Liver (tissue), 9 donors: ENCODE data around the gene AP1M2. TPM values are rescaled to one million over a fixed set of nuclear protein-coding genes. Genes with fewer than 3 reads are reported as not detected.

Source experiments
- DNase-seq: peaks from one replicate; pipeline ENCODE4 v3.0.0-alpha.2; 2017; ENCODE audit warnings: low spot score
- H3K27ac ChIP-seq, 2 donors: one replicate each; pipeline ENCODE4 v1.7.0; 2013; ENCODE audit warnings: inconsistent platforms in 2 of 2, low read length in 2 of 2, control low read depth in 1 of 2, low read depth in 1 of 2, mild to moderate bottlenecking in 1 of 2
- H3K27me3 ChIP-seq, 4 donors: one replicate each; pipeline versions ENCODE4 v1.6.1 to v1.7.0; 2013; ENCODE audit warnings: low read length in 3 of 4, inconsistent platforms in 1 of 4, mild to moderate bottlenecking in 1 of 4, moderate library complexity in 1 of 4; ENCODE audit not compliant: control insufficient read depth in 4 of 4, insufficient read depth in 4 of 4
- H3K36me3 ChIP-seq, 4 donors: one replicate each; pipeline versions ENCODE4 v1.6.1 to v1.7.0; 2013; ENCODE audit warnings: low read length in 3 of 4, mild to moderate bottlenecking in 3 of 4, low read depth in 1 of 4, moderate library complexity in 1 of 4; ENCODE audit not compliant: control insufficient read depth in 4 of 4, insufficient read depth in 3 of 4
- H3K4me1 ChIP-seq, 4 donors: one replicate each; pipeline versions ENCODE4 v1.6.1 to v1.7.0; 2013; ENCODE audit warnings: low read length in 3 of 4, mild to moderate bottlenecking in 3 of 4, moderate library complexity in 1 of 4; ENCODE audit not compliant: control insufficient read depth in 4 of 4, insufficient read depth in 4 of 4
- H3K4me3 ChIP-seq, 3 donors: one replicate each; pipeline versions ENCODE4 v1.6.1 to v1.7.0; 2013; ENCODE audit warnings: low read length in 3 of 3, control low read depth in 1 of 3, low read depth in 1 of 3, mild to moderate bottlenecking in 1 of 3
- H3K9ac ChIP-seq, 2 donors: one replicate each; pipeline ENCODE4 v1.7.0; 2013; ENCODE audit warnings: low read length in 2 of 2, mild to moderate bottlenecking in 2 of 2, moderate library complexity in 2 of 2, control low read depth in 1 of 2, low read depth in 1 of 2
- H3K9me3 ChIP-seq, 4 donors: one replicate each; pipeline versions ENCODE4 v1.6.1 to v1.7.0; 2013; ENCODE audit warnings: low read length in 3 of 4; ENCODE audit not compliant: control insufficient read depth in 4 of 4
- EGR1 ChIP-seq, 2 donors: IDR thresholded peaks; 2 replicates each; pipeline ENCODE4 v1.6.1; 2016 to 2018; ENCODE audit warnings: antibody characterized with exemption in 2 of 2, low read depth in 2 of 2
- FOXA1 ChIP-seq: IDR thresholded peaks from 2 replicates; pipeline ENCODE4 v1.6.1; 2016; ENCODE audit warnings: antibody characterized with exemption
- FOXA2 ChIP-seq: IDR thresholded peaks from 2 replicates; pipeline ENCODE4 v1.6.1; 2016; ENCODE audit warnings: antibody characterized with exemption
- GABPA ChIP-seq, 2 donors: IDR thresholded peaks in 1 of 2; conservative IDR thresholded peaks in 1 of 2; 2 replicates each; pipeline ENCODE4 v1.6.1; 2016; ENCODE audit warnings: antibody characterized with exemption in 2 of 2, mild to moderate bottlenecking in 1 of 2, moderate library complexity in 1 of 2
- HNF4A ChIP-seq, 2 donors: conservative IDR thresholded peaks; 2 replicates each; pipeline ENCODE4 v1.6.1; 2016; ENCODE audit warnings: antibody characterized with exemption in 2 of 2, mild to moderate bottlenecking in 2 of 2
- HNF4G ChIP-seq: IDR thresholded peaks from 2 replicates; pipeline ENCODE4 v1.6.1; 2016; ENCODE audit warnings: antibody characterized with exemption
- JUND ChIP-seq, 2 donors: IDR thresholded peaks; 2 replicates each; pipeline ENCODE4 v1.6.1; 2016; ENCODE audit warnings: antibody characterized with exemption in 2 of 2
- NR2F2 ChIP-seq: IDR thresholded peaks from 2 replicates; pipeline ENCODE4 v1.6.1; 2016; ENCODE audit warnings: antibody characterized with exemption
- RAD21 ChIP-seq, 2 donors: IDR thresholded peaks; 2 replicates each; pipeline ENCODE4 v1.6.1; 2016; ENCODE audit warnings: antibody characterized with exemption in 2 of 2, mild to moderate bottlenecking in 2 of 2
- REST ChIP-seq: IDR thresholded peaks from 2 replicates; pipeline ENCODE4 v1.6.1; 2016; ENCODE audit warnings: antibody characterized with exemption, mild to moderate bottlenecking
- RXRA ChIP-seq, 2 donors: IDR thresholded peaks; 2 replicates each; pipeline ENCODE4 v1.6.1; 2017 to 2018; ENCODE audit warnings: antibody characterized with exemption in 2 of 2, mild to moderate bottlenecking in 1 of 2
- SP1 ChIP-seq: IDR thresholded peaks from 2 replicates; pipeline ENCODE4 v1.6.1; 2018; ENCODE audit warnings: antibody characterized with exemption, mild to moderate bottlenecking
- TAF1 ChIP-seq: conservative IDR thresholded peaks from 2 replicates; pipeline ENCODE4 v1.6.1; 2016; ENCODE audit warnings: antibody characterized with exemption, mild to moderate bottlenecking
- YY1 ChIP-seq: IDR thresholded peaks from 2 replicates; pipeline ENCODE4 v1.6.1; 2016; ENCODE audit warnings: antibody characterized with exemption, mild to moderate bottlenecking
- WGBS: extraction: QIAGEN DNeasy Blood & Tissue Kit; methylation state at CpG from one replicate; pipeline ENCODE4 v1.1.7; 2013; 5-methylcytosine and 5-hydroxymethylcytosine counted together
- polyA plus RNA-seq, 2 donors: library from polyadenylated mRNA; stranded (reverse) in 1 of 2; unstranded in 1 of 2; fragments of 200-250 nt in 1 of 2; fragments of >200 nt in 1 of 2; fragmentation: Nextera tagmentation in 1 of 2; extraction: Ambion mirVana in 1 of 2; gene quantifications; one replicate each; pipeline versions ENCODE4 v1.2.1 to v1.2.3, GENCODE V29; 2013 to 2015
- total RNA-seq, 2 donors: library from RNA; depleted of rRNA; stranded (reverse); fragments of >200 nt; gene quantifications; one replicate each; pipeline ENCODE4 v1.2.3, GENCODE V29; 2014
- TF ChIP-seq, protein P1 (sequence below): fragments of 150-350 bp; IDR thresholded peaks from 2 replicates; pipeline ENCODE4 v1.5.1; 2017; ENCODE audit warnings: improper control_type of control experiment, low read depth, low read length; ENCODE audit not compliant: missing input control
- TF ChIP-seq, protein P2 (sequence below): IDR thresholded peaks from 2 replicates; pipeline ENCODE4 v1.6.1; 2016; ENCODE audit warnings: antibody characterized with exemption
- TF ChIP-seq, protein P3 (sequence below): IDR thresholded peaks from 2 replicates; pipeline ENCODE4 v1.6.1; 2016; ENCODE audit warnings: antibody characterized with exemption
- TF ChIP-seq, protein P4 (sequence below): IDR thresholded peaks from 2 replicates; pipeline ENCODE4 v1.6.1; 2016; ENCODE audit warnings: antibody characterized with exemption
- donor health status: healthy.
- donor health status: healthy.
- donor health status: healthy.
- donor health status: healthy.
- donor health status: healthy.

Gene AP1M2
- total and polyA plus RNA-seq, 4 donors: 0.42 to 1.3 (median 0.70) TPM

- WGBS: 82% methylated on average over 13 of the region's 13 CpGs
- no peak overlapping the region for H3K4me3 ChIP-seq
- peaks cover 0 to 3% (median 0%) of the 10 kb centered on the region in 4 donors for H3K27me3 ChIP-seq
- no peaks in the 10 kb centered on the region for H3K9me3 ChIP-seq
- H3K9ac ChIP-seq: no peak overlapping the region
- H3K27ac ChIP-seq: no peak overlapping the region
- TF ChIP-seq, protein P1, sequence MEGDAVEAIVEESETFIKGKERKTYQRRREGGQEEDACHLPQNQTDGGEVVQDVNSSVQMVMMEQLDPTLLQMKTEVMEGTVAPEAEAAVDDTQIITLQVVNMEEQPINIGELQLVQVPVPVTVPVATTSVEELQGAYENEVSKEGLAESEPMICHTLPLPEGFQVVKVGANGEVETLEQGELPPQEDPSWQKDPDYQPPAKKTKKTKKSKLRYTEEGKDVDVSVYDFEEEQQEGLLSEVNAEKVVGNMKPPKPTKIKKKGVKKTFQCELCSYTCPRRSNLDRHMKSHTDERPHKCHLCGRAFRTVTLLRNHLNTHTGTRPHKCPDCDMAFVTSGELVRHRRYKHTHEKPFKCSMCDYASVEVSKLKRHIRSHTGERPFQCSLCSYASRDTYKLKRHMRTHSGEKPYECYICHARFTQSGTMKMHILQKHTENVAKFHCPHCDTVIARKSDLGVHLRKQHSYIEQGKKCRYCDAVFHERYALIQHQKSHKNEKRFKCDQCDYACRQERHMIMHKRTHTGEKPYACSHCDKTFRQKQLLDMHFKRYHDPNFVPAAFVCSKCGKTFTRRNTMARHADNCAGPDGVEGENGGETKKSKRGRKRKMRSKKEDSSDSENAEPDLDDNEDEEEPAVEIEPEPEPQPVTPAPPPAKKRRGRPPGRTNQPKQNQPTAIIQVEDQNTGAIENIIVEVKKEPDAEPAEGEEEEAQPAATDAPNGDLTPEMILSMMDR: no peak
- TF ChIP-seq HNF4G (no peak), RXRA (IDR thresholded peaks at IDR 0.05) (no peak)
- no peak for DNase-seq
- peaks cover 0 to 5% (median 2%) of the 10 kb centered on the region in 4 donors for H3K4me1 ChIP-seq
- no peaks in the 10 kb centered on the region for H3K36me3 ChIP-seq
Observed at GRCh38 chr19:10582091-10582490, 5.0 kb downstream of the AP1M2 start.

DNA sequence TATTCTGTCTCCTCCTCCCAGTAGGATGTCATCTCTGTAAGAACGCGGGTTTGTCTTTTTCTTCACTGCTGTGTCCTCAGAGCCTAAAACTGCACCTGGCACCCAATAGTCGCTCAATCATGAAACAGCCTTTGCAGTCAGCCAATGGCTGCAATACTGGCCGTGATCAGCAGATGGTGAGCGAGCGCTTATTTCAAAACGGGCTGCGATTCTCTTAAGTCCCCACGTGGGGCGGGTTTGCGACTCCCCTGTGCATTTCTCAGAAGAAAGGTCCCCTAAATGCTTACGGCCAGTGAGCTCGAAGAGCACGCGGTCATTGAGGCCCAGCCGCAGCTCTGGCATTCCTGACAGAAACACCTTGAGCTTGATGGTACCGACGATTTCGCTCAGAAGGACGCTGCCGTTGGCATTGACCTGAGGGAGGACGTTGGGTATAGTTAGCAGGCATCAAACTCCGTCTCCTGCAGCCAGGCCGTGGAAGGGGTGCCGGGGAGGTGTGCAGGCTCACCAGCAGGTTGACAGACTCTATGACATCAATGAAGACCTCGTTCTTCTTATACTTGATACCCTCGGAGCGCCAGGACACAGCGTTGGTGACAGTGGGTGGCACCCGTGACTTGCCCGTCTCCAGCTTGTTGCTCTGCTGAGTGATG lies 6.0 kb downstream of the AP1M2 start:
- H3K36me3 ChIP-seq: no peaks in the 10 kb centered on the region
- peak; percentile 88 for DNase-seq
- no peak overlapping the region for H3K4me3 ChIP-seq
- H3K27ac ChIP-seq: no peak overlapping the region
- H3K27me3 ChIP-seq: no peaks in the 10 kb centered on the region
- H3K4me1 ChIP-seq: peaks cover 0 to 5% (median 2%) of the 10 kb centered on the region in 4 donors
- no peak for TF ChIP-seq YY1
- no peak for TF ChIP-seq JUND (IDR thresholded peaks at IDR 0.05)
- TF ChIP-seq EGR1 (IDR thresholded peaks at IDR 0.05; ENCODE audit: low read depth in 2 of 2): no peak
- TF ChIP-seq RXRA (IDR thresholded peaks at IDR 0.05): peak in 1 of 2 donors; percentile 30
- no peak for TF ChIP-seq SP1
- no peak for TF ChIP-seq FOXA1
- TF ChIP-seq RAD21 (IDR thresholded peaks at IDR 0.05): peak; percentile 98 to 99
- TF ChIP-seq, protein P2, sequence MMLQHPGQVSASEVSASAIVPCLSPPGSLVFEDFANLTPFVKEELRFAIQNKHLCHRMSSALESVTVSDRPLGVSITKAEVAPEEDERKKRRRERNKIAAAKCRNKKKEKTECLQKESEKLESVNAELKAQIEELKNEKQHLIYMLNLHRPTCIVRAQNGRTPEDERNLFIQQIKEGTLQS: no peak
- no peak for TF ChIP-seq HNF4G
- TF ChIP-seq, protein P3, sequence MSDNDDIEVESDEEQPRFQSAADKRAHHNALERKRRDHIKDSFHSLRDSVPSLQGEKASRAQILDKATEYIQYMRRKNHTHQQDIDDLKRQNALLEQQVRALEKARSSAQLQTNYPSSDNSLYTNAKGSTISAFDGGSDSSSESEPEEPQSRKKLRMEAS: no peak
- no peak for TF ChIP-seq REST
- TF ChIP-seq, protein P4, sequence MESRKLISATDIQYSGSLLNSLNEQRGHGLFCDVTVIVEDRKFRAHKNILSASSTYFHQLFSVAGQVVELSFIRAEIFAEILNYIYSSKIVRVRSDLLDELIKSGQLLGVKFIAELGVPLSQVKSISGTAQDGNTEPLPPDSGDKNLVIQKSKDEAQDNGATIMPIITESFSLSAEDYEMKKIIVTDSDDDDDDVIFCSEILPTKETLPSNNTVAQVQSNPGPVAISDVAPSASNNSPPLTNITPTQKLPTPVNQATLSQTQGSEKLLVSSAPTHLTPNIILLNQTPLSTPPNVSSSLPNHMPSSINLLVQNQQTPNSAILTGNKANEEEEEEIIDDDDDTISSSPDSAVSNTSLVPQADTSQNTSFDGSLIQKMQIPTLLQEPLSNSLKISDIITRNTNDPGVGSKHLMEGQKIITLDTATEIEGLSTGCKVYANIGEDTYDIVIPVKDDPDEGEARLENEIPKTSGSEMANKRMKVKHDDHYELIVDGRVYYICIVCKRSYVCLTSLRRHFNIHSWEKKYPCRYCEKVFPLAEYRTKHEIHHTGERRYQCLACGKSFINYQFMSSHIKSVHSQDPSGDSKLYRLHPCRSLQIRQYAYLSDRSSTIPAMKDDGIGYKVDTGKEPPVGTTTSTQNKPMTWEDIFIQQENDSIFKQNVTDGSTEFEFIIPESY: no peak
- TF ChIP-seq GABPA (IDR thresholded peaks at IDR 0.05 in 1 of 2, conservative IDR thresholded peaks at IDR 0.05 in 1 of 2): no peak
- TF ChIP-seq, protein P1: peak; percentile 100
- TF ChIP-seq HNF4A (conservative IDR thresholded peaks at IDR 0.05): no peak
- TF ChIP-seq NR2F2: no peak
- no peak for TF ChIP-seq TAF1
- TF ChIP-seq FOXA2: no peak
- 25% methylated on average over 31 of the region's 31 CpGs for WGBS
- no peak overlapping the region for H3K9ac ChIP-seq
- no peaks in the 10 kb centered on the region for H3K9me3 ChIP-seq
